ENCODE measurements around the gene LOXHD1. TPM values are rescaled to one million over a fixed set of nuclear protein-coding genes. Genes with fewer than 3 reads are reported as not detected.

LOXHD1 gene
- total and polyA plus RNA-seq, 2 of the 13 experiments (the other 11 are each of a cell fraction or from before 2014, with no cell fraction given): not detected

DNA sequence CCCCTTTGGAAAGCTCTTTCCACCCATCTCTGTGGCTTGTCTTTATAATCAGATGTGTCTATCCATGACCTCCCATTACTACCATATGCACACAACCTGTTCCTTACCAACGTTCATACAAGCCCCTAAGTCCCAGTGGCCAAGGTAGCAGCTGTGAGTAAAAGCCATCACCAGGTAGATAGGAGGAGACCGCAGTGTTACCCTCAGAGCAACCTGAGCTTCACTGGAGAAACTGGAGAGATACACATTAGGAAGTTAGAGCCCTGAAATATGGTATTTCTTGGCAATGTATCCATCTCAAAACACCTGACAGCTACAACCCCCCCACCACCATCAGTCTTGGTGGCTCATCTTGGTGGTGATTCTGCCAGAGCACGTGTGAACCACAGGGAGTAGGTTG lies 26.0 kb downstream of the LOXHD1 start (continued):
- TF ChIP-seq CHD4 (IDR thresholded peaks at IDR 0.05; ENCODE audit: borderline replicate concordance, low read length) (no peak), HNF1A (IDR thresholded peaks at IDR 0.05; ENCODE audit: low read depth) (no peak), HNF1A (CRISPR knock-in tag; IDR thresholded peaks at IDR 0.05; ENCODE audit: borderline replicate concordance) (no peak), ZNF10 (CRISPR knock-in tag; IDR thresholded peaks at IDR 0.05; ENCODE audit: borderline replicate concordance, low read depth) (no peak), RFXAP (CRISPR knock-in tag; IDR thresholded peaks at IDR 0.05; ENCODE audit: borderline replicate concordance) (no peak), FLYWCH1 (CRISPR knock-in tag; IDR thresholded peaks at IDR 0.05) (no peak), GATA4 (IDR thresholded peaks at IDR 0.05; ENCODE audit: borderline replicate concordance, low read depth) (no peak), SRSF1 (optimal IDR thresholded peaks at IDR 0.05; ENCODE audit: low read depth, low read length) (no peak)
- TF ChIP-seq, protein P1, sequence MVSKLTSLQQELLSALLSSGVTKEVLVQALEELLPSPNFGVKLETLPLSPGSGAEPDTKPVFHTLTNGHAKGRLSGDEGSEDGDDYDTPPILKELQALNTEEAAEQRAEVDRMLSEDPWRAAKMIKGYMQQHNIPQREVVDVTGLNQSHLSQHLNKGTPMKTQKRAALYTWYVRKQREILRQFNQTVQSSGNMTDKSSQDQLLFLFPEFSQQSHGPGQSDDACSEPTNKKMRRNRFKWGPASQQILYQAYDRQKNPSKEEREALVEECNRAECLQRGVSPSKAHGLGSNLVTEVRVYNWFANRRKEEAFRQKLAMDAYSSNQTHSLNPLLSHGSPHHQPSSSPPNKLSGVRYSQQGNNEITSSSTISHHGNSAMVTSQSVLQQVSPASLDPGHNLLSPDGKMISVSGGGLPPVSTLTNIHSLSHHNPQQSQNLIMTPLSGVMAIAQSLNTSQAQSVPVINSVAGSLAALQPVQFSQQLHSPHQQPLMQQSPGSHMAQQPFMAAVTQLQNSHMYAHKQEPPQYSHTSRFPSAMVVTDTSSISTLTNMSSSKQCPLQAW (CRISPR knock-in tag; IDR thresholded peaks at IDR 0.05): no peak
- TF ChIP-seq, protein P2, sequence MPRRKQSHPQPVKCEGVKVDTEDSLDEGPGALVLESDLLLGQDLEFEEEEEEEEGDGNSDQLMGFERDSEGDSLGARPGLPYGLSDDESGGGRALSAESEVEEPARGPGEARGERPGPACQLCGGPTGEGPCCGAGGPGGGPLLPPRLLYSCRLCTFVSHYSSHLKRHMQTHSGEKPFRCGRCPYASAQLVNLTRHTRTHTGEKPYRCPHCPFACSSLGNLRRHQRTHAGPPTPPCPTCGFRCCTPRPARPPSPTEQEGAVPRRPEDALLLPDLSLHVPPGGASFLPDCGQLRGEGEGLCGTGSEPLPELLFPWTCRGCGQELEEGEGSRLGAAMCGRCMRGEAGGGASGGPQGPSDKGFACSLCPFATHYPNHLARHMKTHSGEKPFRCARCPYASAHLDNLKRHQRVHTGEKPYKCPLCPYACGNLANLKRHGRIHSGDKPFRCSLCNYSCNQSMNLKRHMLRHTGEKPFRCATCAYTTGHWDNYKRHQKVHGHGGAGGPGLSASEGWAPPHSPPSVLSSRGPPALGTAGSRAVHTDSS (CRISPR knock-in tag; conservative IDR thresholded peaks at IDR 0.05): no peak
